Gastrocnemius medialis (tissue), 4 donors: ENCODE results near the gene GABRG3.

Experiments
- CTCF ChIP-seq, 5 experiments: fragments of 450-650 bp in 3 of 5; fragments of 200-600 bp in 2 of 5; sonication (generic) in 2 of 5; IDR thresholded peaks in 4 of 5; conservative IDR thresholded peaks in 1 of 5; 1 replicate in 4 of 5; 2 replicates in 1 of 5; pipeline ENCODE4 v1.5.1; 2016 to 2019; ENCODE audit warnings: antibody characterized with exemption in 5 of 5, mild to moderate bottlenecking in 3 of 5, moderate library complexity in 3 of 5
- POLR2A ChIP-seq, 2 donors: fragments of 450-650 bp; IDR thresholded peaks; one replicate each; pipeline ENCODE4 v1.6.1; 2017; ENCODE audit warnings: antibody characterized with exemption in 2 of 2, mild to moderate bottlenecking in 2 of 2, moderate library complexity in 2 of 2

- TF ChIP-seq CTCF (IDR thresholded peaks at IDR 0.05 in 4 of 5, conservative IDR thresholded peaks at IDR 0.05 in 1 of 5) = no peak
- TF ChIP-seq POLR2A (IDR thresholded peaks at IDR 0.05) = no peak
These were observed 48.7 kb downstream of the GABRG3 start for GRCh38 chr15:27019687-27020086.
